HG02870 (cell line): Measurements from ENCODE around the gene ADIPOR2.

Experiments
- ATAC-seq: cut with Tn5 transposase; IDR thresholded peaks from one replicate; pipeline ENCODE4 v1.9.1; 2021; ENCODE audit warnings: mild to moderate bottlenecking, moderate library complexity; ENCODE audit not compliant: unreplicated experiment

The ADIPOR2 gene

GRCh38 chr12:1797011-1797901 is 106.4 kb downstream of the ADIPOR2 start:
- no peak for ATAC-seq

DNA sequence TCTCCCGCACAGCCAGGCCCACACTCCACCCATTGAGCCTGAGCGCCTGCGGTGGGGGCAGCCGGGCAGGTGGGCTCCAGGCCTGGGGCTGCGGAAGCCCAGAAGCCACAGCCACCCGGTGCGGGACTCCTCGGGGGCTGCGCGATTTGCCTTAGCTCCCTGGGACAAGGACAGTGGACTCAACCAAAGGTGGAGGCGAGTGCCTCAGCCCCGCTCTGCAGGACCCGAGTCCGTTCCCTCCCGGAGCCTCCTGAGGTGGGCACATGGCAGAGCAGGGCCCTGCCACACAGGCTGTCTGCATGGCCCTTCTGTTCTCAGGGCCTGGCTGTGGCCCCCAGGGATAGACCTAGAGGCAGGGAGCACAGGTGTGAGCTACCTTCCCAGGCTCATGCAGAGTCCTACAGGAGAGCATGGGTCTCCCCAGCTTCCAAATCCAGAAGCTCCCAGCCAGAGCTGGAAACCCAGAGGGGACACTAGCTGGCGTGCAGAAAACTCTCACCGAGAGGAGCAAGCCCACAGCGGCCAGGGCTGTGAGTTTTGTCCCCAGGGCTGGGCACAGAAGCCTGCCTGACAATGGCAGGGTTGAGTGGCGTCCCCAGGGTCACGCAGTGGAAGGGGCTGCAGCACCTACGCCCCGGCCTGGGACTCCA is 107.2 kb downstream of the ADIPOR2 start:
- ATAC-seq = no peak

GRCh38 chr12:1798641-1799020 is 107.8 kb downstream of the ADIPOR2 start:
- ATAC-seq = no peak

GRCh38 chr12:1799051-1799881 is 108.4 kb downstream of the ADIPOR2 start:
- ATAC-seq = no peak

- ATAC-seq = no peak
These were observed 109.1 kb downstream of the ADIPOR2 start for GRCh38 chr12:1799882-1800400.

DNA sequence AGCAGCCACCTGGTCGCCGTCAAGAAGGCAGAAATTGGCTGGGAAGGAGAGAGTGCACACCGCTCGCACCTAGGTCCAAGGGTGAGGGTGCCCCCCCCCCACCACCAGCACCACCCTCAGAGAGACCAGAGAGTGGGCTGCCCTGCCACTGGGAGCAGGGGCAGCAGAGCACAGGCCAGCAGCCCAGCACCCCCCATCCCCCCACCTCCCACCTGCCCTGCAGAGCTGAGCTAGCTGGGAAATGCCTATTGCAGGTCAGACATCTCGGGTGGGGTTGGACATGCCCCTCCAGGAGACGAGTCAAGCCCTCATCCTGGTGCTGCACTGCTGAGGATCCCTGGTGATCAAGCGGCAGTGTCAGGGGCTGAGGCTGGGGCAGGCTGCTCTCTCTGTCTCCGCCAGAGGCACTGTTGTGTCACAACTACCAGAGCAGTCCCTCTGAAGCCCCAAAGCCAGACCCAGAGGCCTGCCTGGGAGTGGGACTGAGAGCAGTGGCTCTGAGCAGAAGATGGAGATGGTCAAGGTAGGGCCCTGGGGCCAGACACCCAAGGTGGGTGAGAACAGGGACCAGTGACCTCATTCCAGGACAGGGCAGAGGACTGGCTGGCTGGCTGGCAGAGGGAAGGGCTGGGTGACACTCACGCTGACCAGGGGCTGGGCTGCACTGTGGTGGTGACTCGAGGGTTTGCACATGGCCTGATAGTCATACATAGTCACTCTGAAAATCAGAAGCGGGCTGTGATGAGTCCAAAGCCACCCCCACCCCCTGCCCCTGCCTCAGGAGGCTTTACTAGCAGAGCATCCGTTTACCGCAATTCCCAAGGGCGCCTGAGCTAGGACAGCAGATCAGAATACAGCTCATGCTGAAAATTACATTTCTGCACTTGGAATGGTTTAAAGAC is 109.8 kb downstream of the ADIPOR2 start:
- ATAC-seq = no peak

GRCh38 chr12:1801303-1801975 is 110.6 kb downstream of the ADIPOR2 start:
- no peak for ATAC-seq

GRCh38 chr12:1803736-1804135 is 112.9 kb downstream of the ADIPOR2 start:
- ATAC-seq = no peak

GRCh38 chr12:1804545-1805332 is 113.9 kb downstream of the ADIPOR2 start:
- peak; percentile 85 for ATAC-seq

GRCh38 chr12:1805441-1806081 is 114.7 kb downstream of the ADIPOR2 start:
- no peak for ATAC-seq

GRCh38 chr12:1806301-1807086 is 115.6 kb downstream of the ADIPOR2 start:
- ATAC-seq = no peak

DNA sequence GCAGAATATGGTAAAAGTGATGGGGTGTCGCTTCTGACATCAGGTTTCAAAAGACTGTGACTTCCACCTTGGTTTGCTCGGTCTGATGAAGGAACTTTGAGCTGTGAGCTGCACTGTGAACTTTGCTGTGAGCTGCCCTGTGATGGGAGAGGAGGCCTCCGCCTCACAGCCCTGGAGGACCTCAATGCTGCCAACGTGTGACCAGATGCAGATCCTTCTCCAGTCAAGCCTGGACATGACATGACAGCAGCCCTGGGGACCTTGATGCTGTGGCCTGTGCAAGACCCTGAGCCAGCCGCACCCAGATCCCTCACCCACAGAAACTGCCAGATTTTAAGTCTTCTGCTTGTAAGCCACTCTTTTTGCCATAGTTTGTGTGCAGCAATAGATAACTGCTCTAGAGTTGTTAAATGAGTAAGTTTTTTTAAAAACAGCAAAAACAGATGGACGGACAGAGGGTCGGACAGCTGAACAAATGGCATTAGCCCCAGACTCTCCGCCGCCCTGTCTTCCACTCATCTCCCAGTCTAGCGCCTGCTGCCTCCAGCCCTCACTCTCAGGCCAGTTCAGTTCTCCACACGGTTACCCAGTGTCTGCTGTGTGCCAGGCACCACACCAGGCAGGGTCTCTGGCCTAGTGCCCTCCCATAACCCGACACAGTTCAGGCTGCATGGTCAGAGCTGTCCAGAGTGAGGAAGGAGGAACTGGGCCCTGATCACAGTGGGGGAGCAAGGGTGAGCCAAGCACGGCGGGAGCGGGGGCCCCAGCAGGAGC is 116.4 kb downstream of the ADIPOR2 start:
- ATAC-seq = no peak

DNA sequence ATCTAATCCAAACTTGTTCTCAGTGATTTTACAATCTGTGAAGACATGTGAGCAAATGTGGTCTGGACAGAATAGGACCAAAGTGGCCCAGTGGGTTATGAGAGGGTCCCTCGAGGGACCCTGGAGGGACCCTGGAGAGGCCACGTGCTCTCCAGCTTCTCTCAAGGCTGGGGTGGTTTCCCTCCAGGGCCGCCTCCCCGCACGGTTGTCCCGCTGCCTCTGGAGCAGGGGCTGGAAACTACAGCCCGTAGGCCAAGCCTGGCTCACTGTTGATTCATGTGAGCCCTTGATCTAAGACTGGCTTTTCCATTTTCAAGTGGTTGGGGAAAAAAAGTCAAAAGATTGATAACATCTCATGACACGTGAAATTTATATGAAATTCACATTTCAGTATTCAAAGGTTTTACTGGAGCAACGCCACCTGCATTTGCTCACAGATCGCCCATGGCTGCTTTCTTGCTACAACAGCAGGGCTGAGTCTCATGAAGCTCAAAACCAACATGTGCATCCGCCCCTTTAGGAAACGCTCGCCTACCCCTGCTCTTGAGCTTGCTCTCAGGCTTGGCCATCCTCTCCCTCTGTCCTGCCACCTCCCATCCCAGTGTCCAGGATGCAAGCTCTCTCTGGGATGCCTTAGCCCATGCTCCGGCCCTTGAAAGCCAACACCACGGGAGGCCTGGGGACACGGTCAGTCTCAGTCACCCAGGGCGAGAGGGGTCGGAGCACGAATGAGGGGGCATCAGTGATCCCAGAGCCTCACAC is 117.3 kb downstream of the ADIPOR2 start:
- ATAC-seq = no peak

DNA sequence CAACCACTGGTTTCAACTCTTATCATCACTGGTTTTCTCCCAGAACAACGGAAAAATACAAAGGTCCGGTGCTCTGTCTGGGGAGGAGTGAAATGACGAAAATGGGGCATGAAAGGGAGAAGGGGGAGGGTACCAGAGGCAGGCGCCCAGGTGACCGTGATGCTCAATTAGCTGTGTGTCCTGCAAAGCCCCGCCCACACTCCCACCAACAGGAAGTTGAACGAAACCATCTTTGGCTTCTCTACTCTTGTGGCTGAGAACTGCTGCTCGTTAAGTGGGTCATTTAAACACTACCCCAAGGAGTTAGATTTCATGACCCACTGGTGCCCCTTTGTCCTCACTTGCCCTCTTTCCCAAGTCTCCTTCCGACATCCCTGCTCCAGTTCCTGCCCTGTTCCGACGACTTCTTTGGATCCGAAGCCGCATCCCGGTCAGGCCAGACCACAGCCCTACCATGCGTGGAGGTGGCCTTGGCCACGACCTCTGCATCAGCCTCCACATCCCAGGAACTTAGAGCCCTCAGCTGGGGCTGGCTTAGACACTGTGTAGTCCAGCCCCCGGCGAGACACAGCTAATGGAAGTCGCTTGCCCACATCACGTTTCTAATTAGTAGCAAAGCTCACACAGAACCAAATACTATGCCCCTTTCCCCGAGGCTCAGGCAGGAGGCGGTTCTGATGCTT is 118.1 kb downstream of the ADIPOR2 start:
- ATAC-seq = no peak

DNA sequence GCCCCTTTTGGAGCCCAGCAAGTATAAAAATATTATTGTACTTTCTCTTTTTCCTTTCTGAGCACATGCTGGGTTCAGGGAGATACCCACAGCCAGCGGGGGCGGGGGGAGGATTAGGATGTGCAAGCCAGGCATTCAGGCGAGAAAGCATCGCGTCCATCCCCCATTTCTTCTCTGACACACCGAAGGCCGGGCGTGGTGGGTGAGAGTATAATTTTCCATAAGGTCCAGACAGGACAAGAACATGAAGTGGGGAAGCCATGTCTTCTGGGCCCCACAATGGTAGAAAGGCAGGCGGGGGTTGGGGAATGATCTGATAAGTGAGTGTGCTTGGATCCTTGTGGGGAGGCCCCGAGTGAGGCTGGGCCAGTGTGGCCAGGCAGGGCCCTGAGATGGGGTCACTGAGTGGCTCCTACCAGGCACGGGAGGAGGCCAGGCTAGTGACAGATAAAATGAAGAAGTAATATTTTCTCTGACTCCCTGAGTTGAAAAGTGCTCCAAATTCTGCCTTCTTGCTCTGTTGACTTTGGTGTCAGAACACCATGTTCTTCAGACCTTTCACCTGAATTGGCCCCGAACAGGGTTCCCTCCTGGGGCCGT is 118.8 kb downstream of the ADIPOR2 start:
- ATAC-seq = no peak
